ENCODE results near the gene MAEL. TPM values are rescaled to one million over a fixed set of nuclear protein-coding genes. Genes with fewer than 3 reads are reported as not detected.

MAEL gene
- total RNA-seq, 1 experiment from 2014 or later: not detected

DNA sequence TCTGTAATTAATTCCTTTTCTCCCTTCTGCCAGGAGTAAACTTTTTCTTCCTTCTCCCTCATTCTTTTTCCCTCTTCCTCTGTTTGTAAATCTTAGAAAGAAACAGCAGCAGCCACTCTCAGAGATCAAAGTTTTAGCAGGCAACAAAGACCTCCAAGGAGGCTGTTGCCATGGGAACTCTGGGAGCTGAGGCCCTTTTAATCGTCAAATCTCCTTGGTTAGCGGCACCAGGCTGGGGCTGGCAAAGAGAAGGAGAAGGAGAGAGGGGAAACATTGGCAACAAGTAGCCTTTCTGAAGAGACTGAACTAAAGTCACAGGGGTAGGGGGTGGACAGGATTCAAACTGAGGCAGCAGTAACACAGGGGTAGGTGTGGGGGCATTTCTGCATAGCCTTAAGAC, 38.9 kb upstream of the MAEL start:
- Histone ChIP-seq H3K23ac (ENCODE audit: insufficient read length, low read depth, low read length) (no peak overlapping the region), H3T11ph (ENCODE audit: low read length) (no peak overlapping the region), H3K79me1 (ENCODE audit: insufficient read depth, low read depth, low read length, poor library complexity, severe bottlenecking) (no peaks in the 10 kb centered on the region), H3K79me2 (ENCODE audit: insufficient read depth, low read length) (no peaks in the 10 kb centered on the region), H3K14ac (ENCODE audit: insufficient read depth, low read length) (no peak overlapping the region), H2AFZ (ENCODE audit: low read length) (no peak overlapping the region), H2BK5ac (ENCODE audit: insufficient read length, low read length) (no peak overlapping the region), H2AK5ac (ENCODE audit: insufficient read length, low read length) (no peak overlapping the region), H3K9me3 (ENCODE audit: control insufficient read depth, low read depth, low read length) (no peaks in the 10 kb centered on the region), H3K4ac (ENCODE audit: low read depth, low read length) (no peak overlapping the region), H3K18ac (ENCODE audit: insufficient read length, low read depth, low read length) (no peak overlapping the region), H2BK12ac (ENCODE audit: insufficient read length, low read depth, low read length) (no peak overlapping the region), H4K5ac (ENCODE audit: insufficient read length, low read depth, low read length) (no peak overlapping the region), H3K27ac (ENCODE audit: insufficient read length, low read depth, low read length) (no peak overlapping the region), H3K56ac (ENCODE audit: insufficient read length, low read depth, low read length) (no peak overlapping the region), H2BK20ac (ENCODE audit: low read depth, low read length, poor library complexity, severe bottlenecking) (no peak overlapping the region), H3K4me2 (ENCODE audit: insufficient read depth, insufficient read length, low read length) (no peak overlapping the region), H4K8ac (replicated peaks; ENCODE audit: insufficient read length, low read depth, low read length) (no peak overlapping the region), H3K9ac (ENCODE audit: extremely low read depth, insufficient read length, low read length) (no peak overlapping the region), H2BK120ac (ENCODE audit: low read depth, low read length, poor library complexity, severe bottlenecking) (no peak overlapping the region), H3K4me1 (ENCODE audit: insufficient read depth, low read length) (0 out of 2 replicates have a peak, but pooled peaks cover 7% of the 10 kb centered on the region), H3K23me2 (ENCODE audit: insufficient read length, low read depth, low read length, poor library complexity, severe bottlenecking) (peaks cover 3% of the 10 kb centered on the region), H4K91ac (ENCODE audit: insufficient read length, low read depth, low read length) (no peak overlapping the region), H3K27me3 (ENCODE audit: insufficient read depth, low read length) (peaks cover 3% of the 10 kb centered on the region; the same call in 1 of the 2 replicates), H2BK15ac (ENCODE audit: low read depth, low read length) (no peak overlapping the region), H4K20me1 (ENCODE audit: control insufficient read depth, insufficient read depth, insufficient read length) (no peaks in the 10 kb centered on the region)
- Mint-ChIP-seq H3K4me3 (no peak overlapping the region; a peak in 1 of 5 replicates), H3K4me1 (peaks cover 46 to 54% of the 10 kb centered on the region in 2 experiments), H3K36me3 (ENCODE audit: insufficient read depth in 1 of 3, low read depth in 3 of 3) (peaks cover 0 to 2% (median 0%) of the 10 kb centered on the region in 3 experiments; a peak in 1 of 7 replicates), H3K27me3 (ENCODE audit: low read depth) (peaks cover 60% of the 10 kb centered on the region), H3K27ac (no peak overlapping the region; a peak in 1 of 7 replicates), H3K9me3 (no peaks in the 10 kb centered on the region)
- TF ChIP-seq, protein P1, sequence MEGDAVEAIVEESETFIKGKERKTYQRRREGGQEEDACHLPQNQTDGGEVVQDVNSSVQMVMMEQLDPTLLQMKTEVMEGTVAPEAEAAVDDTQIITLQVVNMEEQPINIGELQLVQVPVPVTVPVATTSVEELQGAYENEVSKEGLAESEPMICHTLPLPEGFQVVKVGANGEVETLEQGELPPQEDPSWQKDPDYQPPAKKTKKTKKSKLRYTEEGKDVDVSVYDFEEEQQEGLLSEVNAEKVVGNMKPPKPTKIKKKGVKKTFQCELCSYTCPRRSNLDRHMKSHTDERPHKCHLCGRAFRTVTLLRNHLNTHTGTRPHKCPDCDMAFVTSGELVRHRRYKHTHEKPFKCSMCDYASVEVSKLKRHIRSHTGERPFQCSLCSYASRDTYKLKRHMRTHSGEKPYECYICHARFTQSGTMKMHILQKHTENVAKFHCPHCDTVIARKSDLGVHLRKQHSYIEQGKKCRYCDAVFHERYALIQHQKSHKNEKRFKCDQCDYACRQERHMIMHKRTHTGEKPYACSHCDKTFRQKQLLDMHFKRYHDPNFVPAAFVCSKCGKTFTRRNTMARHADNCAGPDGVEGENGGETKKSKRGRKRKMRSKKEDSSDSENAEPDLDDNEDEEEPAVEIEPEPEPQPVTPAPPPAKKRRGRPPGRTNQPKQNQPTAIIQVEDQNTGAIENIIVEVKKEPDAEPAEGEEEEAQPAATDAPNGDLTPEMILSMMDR (conservative IDR thresholded peaks at IDR 0.05): no peak
- DNase-seq: peak; percentile 47
- no CpG with 5 or more reads among the region's 2 CpGs for WGBS (ENCODE audit: extremely low coverage, insufficient read length, low lambda C conversion rate)

Measured in H9 (cell line).